Glomerular endothelial cell (primary cell): ENCODE data around the gene PDZD7. TPM values are rescaled to one million over a fixed set of nuclear protein-coding genes. Genes with fewer than 3 reads are reported as not detected.
"Not testable (repeated sequence)": the region's sequence is repeated elsewhere in the genome, so short reads cannot be mapped to it uniquely, and the experiment has no call there.

Experiments
- DNase-seq: peaks from one replicate; pipeline ENCODE4 v3.0.0-alpha.2; 2011; ENCODE audit warnings: low read depth, low spot score; ENCODE audit errors: extremely low read depth
- total RNA-seq: library from RNA; depleted of rRNA; stranded (reverse); fragments of >200 nt; gene quantifications from 2 replicates; pipeline ENCODE4 v1.2.3, GENCODE V29; 2015

Gene PDZD7
- total RNA-seq, 1 donor from 2014 or later, result 1.2 TPM

DNA sequence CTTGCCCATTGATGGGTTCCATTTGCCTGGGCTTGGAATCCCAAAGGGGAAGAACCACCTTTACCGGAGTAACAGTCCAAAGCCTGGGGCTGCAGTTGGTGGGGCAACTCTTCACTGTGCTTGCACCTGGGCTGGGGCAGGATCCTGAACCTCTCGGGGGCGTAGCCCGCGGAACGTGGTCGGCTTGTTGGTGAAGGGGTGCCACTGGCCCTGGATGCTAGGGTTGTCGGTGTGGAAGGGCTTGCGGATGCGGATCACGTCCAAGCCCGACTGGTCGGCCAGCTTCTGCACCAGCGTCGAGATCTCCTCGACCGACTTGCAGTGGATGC lies 44.3 kb downstream of the PDZD7 start:
- no peak for DNase-seq

DNA sequence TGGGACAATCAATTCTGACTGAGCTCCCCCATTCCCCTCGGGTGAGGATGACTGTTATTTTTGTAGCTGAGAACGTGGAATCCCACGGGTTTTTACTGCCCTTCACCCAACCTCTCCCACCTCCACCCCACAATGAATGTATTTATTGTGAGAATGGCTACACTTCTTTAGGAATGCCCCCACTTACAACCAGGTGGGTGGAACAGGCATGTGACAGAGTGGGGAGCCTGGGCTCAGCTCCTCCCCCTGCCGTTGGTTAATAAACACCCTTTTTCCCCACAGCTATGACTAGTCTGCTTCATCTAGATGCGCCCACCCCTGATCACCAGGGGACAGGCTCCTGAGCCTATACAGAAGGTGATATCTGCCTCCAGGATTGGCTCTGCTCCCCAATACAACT lies 45.6 kb downstream of the PDZD7 start:
- no peak for DNase-seq

DNA sequence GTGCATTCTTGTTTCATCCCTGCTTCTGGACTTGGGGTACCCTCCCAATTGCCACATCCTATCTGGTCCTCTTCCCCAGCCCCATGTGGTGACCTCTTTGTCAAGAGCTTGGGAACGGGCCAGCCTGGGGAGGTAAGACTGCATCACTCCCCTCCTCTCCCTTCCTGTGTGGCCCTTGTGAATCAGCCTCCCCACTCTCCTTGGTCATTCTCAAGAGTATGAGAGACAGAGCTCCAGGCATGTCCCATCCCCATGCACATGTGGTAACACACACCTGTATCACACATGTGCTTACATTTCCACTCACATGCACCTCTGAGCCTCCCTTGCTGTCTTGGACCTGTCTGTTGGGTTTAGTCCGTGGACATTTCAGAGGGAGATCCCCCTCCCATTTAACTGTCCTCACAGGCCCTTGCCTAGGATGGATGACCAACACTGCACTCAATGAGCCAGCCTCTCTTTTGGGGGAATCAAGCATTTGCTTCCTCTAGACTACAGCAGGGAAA lies 46.2 kb downstream of the PDZD7 start:
- no peak for DNase-seq

DNA sequence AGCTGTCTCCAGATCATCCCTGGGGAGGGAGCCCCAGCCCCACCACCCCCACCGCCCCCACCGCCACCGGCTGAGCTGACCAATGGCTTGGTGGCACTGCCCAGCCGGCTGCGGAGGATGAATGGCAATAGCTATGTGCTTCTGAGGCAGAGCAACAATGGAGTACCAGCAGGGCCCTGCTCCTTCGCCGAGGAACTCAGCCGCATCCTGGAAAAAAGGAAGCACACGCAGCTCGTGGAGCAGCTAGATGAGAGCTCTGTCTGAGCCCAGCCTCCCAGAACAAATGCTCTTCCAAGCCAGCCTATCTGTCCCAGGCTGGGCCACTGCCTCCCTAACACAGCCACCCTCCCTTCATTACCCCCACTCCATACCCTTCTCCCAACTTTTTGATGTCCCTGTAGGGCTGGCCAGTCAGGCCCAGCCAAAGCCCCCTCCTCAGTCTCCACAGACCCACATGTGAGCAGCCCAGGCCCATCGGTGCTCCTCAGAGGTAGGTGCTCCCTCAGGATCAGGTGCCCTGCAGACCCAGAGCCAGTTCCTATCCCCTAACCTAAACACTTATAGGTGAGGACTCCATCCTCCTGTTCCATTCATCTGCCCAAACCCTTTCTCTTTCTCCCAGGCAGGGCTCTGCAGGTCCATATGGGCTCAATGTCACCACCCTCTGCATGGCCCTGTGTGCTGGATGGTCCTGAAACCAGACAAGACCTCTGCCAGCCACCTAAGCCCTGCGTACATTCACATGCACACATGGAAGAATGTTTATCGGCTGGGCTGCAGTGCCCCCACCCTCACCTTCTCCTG lies 46.9 kb downstream of the PDZD7 start:
- DNase-seq, result no peak

DNA sequence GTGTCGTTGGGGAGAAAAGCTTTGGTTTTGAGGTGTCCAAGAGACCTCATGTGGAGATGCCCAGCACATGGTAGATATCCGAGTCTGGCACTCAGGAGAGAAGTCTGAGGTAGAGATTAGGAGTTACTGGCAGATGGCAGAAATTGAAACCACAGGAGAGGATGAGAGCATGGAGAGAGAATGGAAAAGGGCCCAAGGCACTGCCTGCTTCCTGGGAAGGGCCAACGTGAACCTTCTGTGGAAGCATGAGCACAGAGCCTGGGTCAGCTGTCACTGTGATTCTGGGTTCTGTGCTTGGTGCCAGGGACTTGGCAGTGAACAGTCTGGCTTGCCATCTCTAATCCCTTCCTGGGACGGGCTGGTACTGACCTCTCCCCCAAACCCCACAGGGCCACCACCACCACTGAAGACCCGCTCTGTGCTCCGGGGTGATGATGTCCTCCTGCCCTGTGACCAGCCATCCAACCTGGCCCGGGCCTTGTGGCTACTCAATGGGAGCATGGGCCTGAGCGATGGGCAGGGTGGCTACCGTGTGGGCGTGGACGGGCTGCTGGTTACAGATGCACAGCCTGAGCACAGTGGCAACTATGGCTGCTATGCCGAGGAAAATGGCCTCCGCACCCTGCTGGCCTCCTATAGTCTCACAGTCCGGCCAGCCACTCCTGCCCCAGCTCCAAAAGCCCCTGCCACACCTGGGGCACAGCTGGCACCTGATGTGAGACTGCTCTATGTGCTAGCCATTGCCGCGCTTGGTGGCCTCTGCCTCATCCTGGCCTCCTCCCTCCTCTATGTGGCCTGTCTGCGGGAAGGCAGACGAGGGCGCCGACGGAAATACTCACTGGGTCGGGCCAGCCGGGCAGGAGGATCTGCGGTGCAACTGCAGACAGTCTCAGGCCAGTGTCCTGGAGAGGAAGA lies 47.8 kb downstream of the PDZD7 start:
- DNase-seq, result no peak

DNA sequence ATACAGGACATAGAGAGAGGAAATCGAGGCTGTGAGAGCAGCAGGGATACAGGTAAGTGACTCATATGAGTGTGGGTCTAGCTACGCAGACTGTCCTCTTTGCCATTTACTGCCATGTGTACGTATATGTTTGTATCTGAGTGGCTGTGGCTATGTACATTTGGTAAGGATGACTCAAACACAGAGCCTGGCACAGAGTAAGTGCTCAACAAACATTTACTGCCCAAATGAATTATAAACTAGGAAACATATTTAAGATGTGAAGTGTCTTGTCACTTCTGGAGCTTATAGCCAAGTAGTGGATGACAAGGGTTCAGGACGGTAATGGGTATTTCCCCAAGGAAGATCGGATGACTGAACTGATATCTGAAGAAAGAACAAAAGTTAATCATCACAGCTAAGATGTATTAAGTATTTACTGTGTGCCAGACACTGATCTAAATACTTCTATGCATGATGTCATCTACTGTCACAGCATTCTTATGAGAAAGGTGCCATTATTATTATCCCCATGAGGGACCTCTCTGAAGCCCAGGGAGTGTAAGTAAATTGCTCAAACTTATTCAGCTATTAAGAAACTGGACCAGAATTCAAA lies 49.7 kb downstream of the PDZD7 start:
- no peak for DNase-seq

DNA sequence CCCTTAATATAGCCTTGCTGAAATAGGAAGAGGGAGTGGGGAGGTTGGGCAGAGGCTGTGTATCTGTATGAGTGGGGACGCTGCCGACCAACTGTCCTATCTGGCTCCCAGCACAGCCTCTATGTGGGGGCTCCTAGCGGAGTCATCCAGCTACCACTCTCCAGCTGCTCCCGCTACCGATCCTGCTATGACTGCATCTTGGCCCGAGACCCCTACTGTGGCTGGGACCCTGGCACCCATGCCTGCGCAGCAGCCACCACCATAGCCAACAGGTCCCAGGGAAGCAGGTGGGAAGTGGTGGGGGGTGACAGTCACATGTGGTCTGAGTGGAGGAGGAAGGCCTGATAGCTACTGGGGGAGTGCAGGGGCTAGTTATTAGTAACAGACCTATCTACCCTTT lies 50.2 kb downstream of the PDZD7 start:
- DNase-seq, result no peak

DNA sequence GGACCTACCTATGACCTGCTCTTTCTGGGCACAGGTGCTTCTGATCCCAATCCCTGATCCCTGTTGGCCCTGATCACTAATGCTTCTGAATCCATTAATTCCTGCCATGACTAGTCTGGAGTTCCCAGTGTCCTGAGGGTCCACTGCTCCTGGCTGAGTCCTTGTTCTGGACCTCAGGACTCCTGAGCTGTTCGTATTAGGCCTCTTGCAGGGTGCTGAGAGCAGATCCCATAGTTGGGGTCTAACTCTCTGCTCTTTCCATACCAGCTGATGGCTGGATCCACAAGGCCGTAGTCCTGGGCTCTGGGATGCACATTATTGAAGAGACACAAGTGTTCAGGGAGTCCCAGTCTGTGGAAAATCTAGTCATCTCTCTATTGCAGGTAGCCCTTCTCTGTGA lies 50.6 kb downstream of the PDZD7 start:
- no peak for DNase-seq

DNA sequence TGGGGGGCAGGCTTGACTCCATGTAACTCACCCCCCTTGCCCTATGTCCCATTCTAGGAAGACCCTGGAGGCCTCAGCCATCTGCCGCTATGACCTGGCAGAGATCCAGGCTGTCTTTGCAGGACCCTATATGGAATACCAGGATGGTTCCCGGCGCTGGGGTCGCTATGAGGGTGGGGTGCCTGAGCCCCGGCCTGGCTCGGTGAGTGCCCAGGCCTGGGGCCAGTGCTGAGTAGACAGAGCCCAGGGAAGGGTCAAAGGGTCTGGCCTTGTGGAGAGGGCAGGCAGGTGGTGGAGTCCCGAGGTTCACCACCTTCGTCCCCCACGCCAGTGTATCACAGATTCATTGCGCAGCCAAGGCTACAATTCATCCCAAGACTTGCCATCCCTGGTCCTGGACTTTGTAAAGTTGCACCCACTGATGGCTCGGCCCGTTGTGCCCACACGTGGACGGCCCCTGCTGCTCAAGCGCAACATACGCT lies 51.1 kb downstream of the PDZD7 start:
- no peak for DNase-seq

DNA sequence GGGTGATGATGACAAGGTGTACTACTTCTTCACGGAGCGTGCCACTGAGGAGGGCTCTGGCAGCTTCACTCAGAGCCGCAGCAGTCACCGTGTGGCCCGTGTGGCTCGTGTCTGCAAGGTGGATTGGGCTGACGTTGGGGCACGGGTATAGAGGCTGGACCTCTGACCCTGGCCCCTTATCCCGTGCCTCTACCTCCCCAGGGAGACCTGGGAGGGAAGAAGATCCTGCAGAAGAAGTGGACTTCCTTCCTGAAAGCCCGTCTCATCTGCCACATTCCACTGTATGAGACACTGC lies 52.1 kb downstream of the PDZD7 start:
- DNase-seq, result no peak

DNA sequence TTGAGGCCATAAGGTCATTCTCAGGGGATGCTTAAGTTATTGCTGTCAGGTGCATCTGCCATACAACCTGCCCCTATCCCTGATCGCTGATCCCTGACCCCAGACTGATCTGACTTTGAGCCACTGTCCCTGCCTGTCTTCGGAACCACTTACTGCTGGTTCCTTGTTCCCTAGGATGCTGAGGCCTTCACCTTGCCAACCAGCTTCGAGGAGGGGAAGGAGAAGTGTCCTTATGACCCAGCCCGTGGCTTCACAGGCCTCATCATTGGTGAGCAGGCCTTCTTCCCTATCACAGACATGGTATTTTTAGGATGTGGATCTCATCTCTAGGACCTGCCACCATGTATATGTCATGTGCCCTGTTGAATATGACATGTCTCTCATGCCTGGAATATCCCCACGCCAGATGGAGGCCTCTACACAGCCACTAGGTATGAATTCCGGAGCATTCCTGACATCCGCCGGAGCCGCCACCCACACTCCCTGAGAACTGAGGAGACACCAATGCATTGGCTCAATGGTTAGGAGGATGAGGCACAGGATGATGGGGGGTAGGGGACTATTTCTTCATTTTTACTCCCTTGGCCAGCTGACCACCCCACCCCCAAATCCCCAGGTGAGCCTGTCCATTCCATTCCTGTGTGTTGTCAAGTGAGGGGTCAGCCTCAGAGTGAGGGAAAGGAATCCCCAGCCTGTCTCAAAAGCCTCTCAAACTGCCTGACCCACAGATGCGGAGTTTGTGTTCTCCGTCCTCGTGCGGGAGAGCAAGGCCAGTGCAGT lies 52.6 kb downstream of the PDZD7 start:
- DNase-seq, result no peak

DNA sequence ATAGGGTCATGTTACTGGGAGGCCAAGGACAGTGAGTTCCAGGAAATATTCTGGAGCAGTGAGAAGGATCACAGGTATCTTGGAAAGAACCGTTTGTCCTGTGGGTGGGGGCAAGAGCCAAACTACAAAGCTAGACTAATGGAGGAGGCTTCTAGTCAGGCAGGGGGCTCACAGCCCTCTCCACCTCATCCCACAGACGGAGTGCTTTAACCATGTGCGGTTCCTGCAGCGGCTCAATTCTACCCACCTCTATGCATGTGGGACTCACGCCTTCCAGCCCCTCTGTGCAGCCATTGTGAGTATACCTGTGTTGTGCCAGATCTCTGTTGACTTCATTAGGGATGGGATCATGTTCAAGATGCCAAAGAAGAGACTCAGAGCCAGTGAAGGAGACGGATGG lies 53.5 kb downstream of the PDZD7 start:
- DNase-seq, result no peak

DNA sequence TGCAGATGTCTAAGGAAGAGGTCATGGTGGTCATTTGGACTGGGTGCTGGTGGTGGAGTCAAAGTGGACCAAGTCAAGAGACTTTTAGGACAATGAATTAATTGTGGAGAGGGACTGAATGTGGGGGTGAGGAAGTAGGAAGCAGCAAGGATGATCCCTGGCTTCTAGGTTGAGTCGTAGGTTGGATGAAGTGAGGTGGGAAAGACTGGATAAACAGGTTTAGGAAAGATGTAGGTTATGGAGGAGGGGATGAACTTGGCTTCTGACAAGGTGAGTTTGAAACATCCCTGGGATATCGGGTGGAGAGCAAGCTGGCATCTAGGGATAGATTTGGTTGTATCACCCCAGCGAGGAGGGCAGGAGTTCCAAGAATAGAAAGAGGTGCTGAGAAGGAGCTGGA lies 54.0 kb downstream of the PDZD7 start:
- DNase-seq, result no peak

DNA sequence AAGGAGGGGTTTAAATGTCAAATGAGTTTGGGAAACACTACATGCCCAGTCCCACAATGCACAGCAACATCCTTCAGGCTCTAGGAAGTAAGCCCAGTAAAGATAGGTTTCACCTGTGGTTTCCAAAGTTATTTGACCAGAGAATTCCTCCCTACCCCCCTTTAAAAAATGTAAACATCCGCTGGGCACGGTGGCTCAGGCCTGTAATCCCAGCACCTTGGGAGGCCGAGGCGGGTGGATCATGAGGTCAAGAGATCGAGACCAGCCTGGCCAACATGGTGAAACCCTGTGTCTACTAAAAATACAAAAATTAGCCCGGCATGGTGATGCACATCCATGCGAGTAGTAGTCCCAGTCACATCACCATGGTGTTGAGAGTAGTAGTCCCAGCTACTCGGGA lies 55.5 kb downstream of the PDZD7 start:
- DNase-seq, result not testable (repeated sequence)

DNA sequence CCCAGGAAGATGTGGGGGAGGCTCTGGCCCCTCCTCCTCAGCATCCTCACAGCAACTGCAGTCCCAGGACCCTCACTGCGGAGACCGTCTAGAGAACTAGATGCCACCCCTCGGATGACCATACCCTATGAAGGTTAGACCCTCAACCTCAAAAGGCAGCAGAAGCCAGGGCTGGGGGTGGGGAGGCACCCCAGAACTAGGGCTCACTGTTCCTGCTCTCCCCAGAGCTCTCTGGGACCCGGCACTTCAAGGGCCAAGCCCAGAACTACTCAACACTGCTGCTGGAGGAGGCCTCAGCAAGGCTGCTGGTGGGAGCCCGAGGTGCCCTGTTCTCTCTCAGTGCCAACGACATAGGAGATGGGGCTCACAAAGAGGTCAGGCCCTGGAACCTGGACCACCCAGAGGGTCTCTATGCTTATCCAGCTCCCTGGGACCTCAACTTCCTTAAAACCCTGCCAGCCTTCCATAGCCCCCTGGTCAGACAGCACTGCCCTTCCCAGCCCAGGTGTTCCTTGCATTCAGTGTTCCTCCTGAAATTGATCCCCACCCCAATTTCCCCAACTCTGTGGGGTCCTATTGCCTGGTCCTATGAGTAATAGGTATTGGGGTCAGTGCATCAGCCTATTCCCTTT lies 57.9 kb downstream of the PDZD7 start:
- no peak for DNase-seq

DNA sequence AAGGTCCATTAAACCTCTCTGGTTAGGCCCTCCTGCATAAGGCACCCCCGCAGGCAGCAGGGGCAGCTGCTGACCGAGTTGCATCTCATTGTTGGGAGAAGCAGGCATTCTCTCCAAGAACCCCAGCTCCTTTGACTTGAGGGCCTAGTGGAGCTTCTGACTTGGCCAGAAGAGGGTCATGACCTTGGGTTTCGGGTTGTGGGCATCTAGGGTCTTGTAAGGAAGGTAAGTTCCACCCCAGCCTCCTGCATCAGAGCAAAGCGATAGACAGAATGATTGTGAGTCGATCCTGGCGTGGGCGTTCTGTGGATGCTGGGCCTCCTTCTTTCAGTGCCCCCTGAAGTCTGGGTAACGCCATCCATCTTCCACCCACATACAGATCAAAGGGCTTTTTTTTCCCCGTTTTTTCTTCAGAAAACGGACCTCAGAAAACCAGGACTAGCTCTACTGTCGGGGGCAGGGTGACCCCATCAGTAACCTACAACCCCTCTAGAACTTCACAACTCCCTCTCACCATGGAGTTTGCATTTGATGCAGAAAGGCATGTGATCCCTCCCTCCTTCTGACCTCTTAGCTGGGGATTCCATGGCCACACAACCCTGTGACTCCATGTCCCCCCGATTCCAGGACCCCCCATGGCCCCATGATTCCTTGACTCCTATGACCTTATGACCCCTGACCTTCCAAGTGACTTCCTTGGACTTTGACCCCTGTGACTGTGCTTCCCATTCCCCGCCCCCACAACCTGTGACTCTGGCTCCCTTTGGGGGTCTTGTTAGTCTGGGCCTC lies 58.6 kb downstream of the PDZD7 start:
- DNase-seq, result no peak

DNA sequence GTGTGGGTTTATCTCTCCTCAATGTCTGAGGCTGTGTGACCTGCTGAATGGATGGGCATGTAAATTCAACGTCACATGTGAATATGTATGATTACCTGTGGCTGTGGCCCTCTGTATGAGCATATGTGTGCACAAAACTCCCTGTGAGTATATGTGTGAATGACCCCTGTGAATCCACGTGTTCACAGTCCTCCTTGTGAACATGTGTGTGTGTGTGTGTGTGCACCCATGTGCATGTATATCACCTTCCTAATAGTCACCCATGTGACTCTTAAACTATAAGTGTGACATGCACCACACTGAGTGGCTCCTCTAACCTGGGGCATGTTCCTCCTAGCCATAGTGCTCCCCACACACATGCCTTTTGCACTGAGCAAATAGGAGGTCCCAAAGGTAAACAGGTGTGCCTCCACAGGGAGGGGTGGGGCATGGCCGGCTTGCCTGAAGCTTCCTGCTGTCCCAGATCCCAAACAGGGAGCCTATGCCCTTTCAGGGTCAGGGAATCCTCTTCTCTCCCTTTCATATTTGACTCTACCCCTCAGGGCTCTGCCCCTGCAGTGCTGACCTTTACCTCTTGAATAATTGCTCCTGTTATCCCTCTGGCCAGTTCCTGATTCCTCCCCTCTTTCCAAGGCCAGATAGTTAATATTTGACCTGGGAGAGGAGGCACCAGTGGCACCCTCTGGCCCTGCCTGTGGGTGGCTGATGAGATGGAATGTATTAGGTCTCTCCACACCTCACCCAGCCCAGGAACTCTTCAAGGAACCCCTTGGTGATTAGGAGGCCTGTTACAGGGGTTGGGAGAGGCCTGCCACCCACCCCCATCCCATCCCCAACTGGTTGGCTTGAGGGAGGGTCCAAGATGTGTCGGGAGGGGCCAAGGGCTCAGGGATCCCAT lies 59.8 kb downstream of the PDZD7 start:
- no peak for DNase-seq

DNA sequence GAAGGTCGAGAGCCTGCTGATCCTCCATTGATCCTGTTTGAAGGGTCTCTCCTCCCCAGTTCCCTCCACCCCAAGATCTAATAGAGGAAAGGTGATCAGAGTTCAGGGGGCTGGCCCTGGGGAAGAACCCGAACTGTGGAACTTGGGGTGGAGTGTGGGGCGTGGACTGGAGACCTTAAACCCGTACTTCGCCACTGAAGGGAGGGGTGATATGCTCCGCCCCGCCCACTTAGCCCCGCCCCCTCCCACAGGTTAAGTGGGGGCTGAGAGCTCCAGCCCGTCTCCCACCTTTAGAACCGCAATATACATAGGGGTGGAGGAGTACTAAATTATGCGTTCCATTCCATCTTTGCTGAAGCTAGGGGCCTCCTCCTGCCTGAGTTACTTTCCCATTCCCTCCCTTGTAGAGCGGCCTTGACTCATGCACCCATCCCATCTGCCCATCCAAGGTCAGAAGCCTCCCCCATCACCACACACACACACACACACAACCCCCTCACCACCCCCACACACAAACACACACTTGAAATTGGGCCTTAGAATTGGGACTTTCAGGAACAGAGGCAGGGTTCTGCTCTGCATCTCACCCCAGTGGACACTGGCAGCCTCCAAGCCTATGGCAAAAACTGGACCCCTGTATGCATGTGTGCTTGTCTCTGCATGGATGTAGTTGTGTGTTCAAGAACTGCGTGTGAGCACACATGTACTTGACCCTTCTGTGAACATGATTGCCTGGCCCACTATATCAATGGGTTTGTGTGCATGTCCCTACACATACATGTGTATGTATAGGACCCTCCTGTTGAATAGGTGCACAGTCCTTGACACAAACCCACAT lies 60.6 kb downstream of the PDZD7 start:
- no peak for DNase-seq
